ENCODE measurements around the gene TRO.

- TF ChIP-seq CTCF (IDR thresholded peaks at IDR 0.05) = no peak
- no peak for TF ChIP-seq POLR2A (IDR thresholded peaks at IDR 0.05)
Measured at GRCh38 chrX:54923376-54923775, 2.8 kb downstream of the TRO start.
